ENCODE data around the gene SIGLEC10. TPM values are rescaled to one million over a fixed set of nuclear protein-coding genes. Genes with fewer than 3 reads are reported as not detected.

The SIGLEC10 gene
- total and polyA plus RNA-seq, 9 of the 15 experiments (the other 6 are each of a cell fraction or from before 2014, with no cell fraction given), result 0.10 to 1.8 (median 0.82) TPM

DNA sequence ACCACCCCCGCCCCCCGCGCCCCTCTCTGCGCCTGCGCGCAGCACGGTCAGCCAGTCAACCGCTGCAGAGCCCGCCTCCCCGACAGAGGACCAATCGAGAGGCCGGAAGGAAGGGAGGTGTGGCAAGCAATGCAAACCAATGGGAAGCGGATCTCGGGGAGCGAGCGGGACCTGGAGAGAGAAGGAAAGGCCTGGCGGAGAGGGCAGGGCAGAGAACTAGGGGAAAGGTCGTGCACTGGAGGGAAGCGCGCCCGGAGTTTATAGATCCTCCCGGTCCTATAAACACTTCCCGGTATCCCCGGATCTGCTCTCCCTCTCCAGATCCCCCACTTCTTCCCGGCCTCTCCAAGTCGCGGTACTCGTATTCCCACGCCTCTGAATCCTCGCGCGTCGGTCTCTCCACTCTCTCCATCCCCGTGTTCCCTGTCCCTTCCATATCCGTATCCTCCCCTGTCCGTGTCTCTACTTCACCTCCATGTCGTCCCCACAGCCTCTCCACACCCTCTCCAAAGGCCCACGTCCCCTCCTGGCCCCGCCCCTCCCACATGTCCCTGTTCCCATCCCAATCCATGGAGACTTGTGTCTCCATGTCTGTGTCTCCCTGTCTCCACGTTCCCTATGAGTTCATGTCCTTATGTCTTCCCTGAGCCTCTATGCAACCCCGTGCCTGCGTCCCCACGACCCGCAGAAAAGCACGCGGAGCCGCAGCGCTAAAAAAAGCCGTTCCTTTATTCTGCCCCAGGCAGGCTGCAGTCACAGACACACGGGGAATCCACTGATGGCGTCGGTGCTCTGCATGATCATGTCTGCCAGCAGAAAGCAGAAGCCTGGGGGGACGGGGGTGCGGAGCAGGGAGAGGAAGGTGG is 50.8 kb downstream of the SIGLEC10 start (continued):
- TF ChIP-seq, protein P1, sequence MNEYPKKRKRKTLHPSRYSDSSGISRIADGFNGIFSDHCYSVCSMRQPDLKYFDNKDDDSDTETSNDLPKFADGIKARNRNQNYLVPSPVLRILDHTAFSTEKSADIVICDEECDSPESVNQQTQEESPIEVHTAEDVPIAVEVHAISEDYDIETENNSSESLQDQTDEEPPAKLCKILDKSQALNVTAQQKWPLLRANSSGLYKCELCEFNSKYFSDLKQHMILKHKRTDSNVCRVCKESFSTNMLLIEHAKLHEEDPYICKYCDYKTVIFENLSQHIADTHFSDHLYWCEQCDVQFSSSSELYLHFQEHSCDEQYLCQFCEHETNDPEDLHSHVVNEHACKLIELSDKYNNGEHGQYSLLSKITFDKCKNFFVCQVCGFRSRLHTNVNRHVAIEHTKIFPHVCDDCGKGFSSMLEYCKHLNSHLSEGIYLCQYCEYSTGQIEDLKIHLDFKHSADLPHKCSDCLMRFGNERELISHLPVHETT (CRISPR knock-in tag; conservative IDR thresholded peaks at IDR 0.05 in 1 of 2, IDR thresholded peaks at IDR 0.05 in 1 of 2), result peak in 1 of 2 experiments; percentile 41; a peak in 2 of 4 replicates
- TF ChIP-seq, protein P2, sequence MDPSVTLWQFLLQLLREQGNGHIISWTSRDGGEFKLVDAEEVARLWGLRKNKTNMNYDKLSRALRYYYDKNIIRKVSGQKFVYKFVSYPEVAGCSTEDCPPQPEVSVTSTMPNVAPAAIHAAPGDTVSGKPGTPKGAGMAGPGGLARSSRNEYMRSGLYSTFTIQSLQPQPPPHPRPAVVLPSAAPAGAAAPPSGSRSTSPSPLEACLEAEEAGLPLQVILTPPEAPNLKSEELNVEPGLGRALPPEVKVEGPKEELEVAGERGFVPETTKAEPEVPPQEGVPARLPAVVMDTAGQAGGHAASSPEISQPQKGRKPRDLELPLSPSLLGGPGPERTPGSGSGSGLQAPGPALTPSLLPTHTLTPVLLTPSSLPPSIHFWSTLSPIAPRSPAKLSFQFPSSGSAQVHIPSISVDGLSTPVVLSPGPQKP (CRISPR knock-in tag; IDR thresholded peaks at IDR 0.05), result no peak
- TF ChIP-seq ZC3H4 (CRISPR knock-in tag; IDR thresholded peaks at IDR 0.05; ENCODE audit: borderline replicate concordance), result peak; percentile 71; the same call in 1 of the 2 replicates
- no peak for TF ChIP-seq ZNF778 (CRISPR knock-in tag; IDR thresholded peaks at IDR 0.05)
- no peak for TF ChIP-seq ZKSCAN3 (CRISPR knock-in tag; IDR thresholded peaks at IDR 0.05)
- TF ChIP-seq ZFP30 (CRISPR knock-in tag; IDR thresholded peaks at IDR 0.05; ENCODE audit: borderline replicate concordance), result no peak
- no peak for TF ChIP-seq HMGN3 (IDR thresholded peaks at IDR 0.05; ENCODE audit: borderline replicate concordance, extremely low read depth, insufficient read length, low read depth, low read length)
- TF ChIP-seq ZNF644 (tag; IDR thresholded peaks at IDR 0.05; ENCODE audit: low read depth), result no peak
- TF ChIP-seq MCM5 (IDR thresholded peaks at IDR 0.05; ENCODE audit: low read depth), result no peak
- TF ChIP-seq ZBTB8A (IDR thresholded peaks at IDR 0.05; ENCODE audit: partially characterized antibody), result no peak
- no peak for TF ChIP-seq KDM4B (IDR thresholded peaks at IDR 0.05; ENCODE audit: borderline replicate concordance in 2 of 2, low read depth in 1 of 2)
- no peak for TF ChIP-seq ZNF347 (CRISPR knock-in tag; IDR thresholded peaks at IDR 0.05; ENCODE audit: low read depth)
- TF ChIP-seq, protein P3, sequence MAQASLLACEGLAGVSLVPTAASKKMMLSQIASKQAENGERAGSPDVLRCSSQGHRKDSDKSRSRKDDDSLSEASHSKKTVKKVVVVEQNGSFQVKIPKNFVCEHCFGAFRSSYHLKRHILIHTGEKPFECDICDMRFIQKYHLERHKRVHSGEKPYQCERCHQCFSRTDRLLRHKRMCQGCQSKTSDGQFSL (CRISPR knock-in tag; IDR thresholded peaks at IDR 0.05), result no peak
- TF ChIP-seq, protein P3 (tag; IDR thresholded peaks at IDR 0.05), result no peak
- TF ChIP-seq TCF7 (IDR thresholded peaks at IDR 0.05; ENCODE audit: borderline replicate concordance), result no peak
- no peak; the same call in 1 of the 2 replicates for TF ChIP-seq NFIC (IDR thresholded peaks at IDR 0.05)
- TF ChIP-seq E2F3 (CRISPR knock-in tag; IDR thresholded peaks at IDR 0.05), result 0 out of 2 replicates have a peak, but pooled peaks have one; percentile 9
- no peak for TF ChIP-seq MAFK (IDR thresholded peaks at IDR 0.05; ENCODE audit: low read length)
- TF ChIP-seq, protein P4, sequence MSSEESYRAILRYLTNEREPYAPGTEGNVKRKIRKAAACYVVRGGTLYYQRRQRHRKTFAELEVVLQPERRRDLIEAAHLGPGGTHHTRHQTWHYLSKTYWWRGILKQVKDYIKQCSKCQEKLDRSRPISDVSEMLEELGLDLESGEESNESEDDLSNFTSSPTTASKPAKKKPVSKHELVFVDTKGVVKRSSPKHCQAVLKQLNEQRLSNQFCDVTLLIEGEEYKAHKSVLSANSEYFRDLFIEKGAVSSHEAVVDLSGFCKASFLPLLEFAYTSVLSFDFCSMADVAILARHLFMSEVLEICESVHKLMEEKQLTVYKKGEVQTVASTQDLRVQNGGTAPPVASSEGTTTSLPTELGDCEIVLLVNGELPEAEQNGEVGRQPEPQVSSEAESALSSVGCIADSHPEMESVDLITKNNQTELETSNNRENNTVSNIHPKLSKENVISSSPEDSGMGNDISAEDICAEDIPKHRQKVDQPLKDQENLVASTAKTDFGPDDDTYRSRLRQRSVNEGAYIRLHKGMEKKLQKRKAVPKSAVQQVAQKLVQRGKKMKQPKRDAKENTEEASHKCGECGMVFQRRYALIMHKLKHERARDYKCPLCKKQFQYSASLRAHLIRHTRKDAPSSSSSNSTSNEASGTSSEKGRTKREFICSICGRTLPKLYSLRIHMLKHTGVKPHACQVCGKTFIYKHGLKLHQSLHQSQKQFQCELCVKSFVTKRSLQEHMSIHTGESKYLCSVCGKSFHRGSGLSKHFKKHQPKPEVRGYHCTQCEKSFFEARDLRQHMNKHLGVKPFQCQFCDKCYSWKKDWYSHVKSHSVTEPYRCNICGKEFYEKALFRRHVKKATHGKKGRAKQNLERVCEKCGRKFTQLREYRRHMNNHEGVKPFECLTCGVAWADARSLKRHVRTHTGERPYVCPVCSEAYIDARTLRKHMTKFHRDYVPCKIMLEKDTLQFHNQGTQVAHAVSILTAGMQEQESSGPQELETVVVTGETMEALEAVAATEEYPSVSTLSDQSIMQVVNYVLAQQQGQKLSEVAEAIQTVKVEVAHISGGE (CRISPR knock-in tag; IDR thresholded peaks at IDR 0.05), result no peak

Data from K562 (cell line).